H1 (cell line): ENCODE results near the gene SLC25A6. TPM values are rescaled to one million over a fixed set of nuclear protein-coding genes. Genes with fewer than 3 reads are reported as not detected.

ENCODE experiments used
- CTCF ChIA-PET: fragments of 300-600 bp; sonication (Branson Sonifier 250); formaldehyde crosslinking; loops from one replicate; lab custom pipeline; 2021; ENCODE audit not compliant: partially characterized antibody; lab: Charles Lee
- POLR2A ChIA-PET: fragments of 300-600 bp; sonication (Branson Sonifier 250); formaldehyde crosslinking; loops from one replicate; lab custom pipeline; 2021; ENCODE audit warnings: inconsistent platforms; ENCODE audit not compliant: partially characterized antibody; lab: Charles Lee
- DNase-seq, 2 experiments: peaks; one replicate each; pipeline versions ENCODE4 v3.0.0 to v3.0.0-alpha.2; 2010 to 2022; ENCODE audit warnings: low spot score in 2 of 2, low read depth in 1 of 2, mixed read lengths in 1 of 2
- FAIRE-seq: peaks from 2 replicates; lab custom pipeline; 2011; peaks lifted over from hg19 to GRCh38; lab: Jason Lieb, UNC
- H2AFZ ChIP-seq: 2 replicates; pipeline ENCODE4 v1.8.1; 2012; ENCODE audit warnings: low read length, inconsistent platforms
- H2AK5ac ChIP-seq: 2 replicates; pipeline ENCODE4 v1.6.1; 2013; ENCODE audit warnings: low read depth, low read length
- H2BK120ac ChIP-seq: replicated peaks from 2 replicates; pipeline ENCODE3; 2013; ENCODE audit warnings: low read depth, low read length, inconsistent platforms
- H2BK12ac ChIP-seq: 2 replicates; pipeline ENCODE4 v1.6.1; 2013; ENCODE audit warnings: low read depth, low read length
- H2BK15ac ChIP-seq: 2 replicates; pipeline ENCODE4 v1.6.1; 2013; ENCODE audit warnings: low read length
- H2BK20ac ChIP-seq: 2 replicates; pipeline ENCODE4 v1.6.1; 2013; ENCODE audit warnings: low read length
- H2BK5ac ChIP-seq: 2 replicates; pipeline ENCODE4 v1.6.1; 2013; ENCODE audit warnings: low read depth, low read length
- H3K14ac ChIP-seq: 2 replicates; pipeline ENCODE4 v1.6.1; 2013; ENCODE audit warnings: inconsistent platforms; ENCODE audit not compliant: insufficient read length
- H3K18ac ChIP-seq: 2 replicates; pipeline ENCODE4 v1.6.1; 2013; ENCODE audit warnings: low read length; ENCODE audit errors: extremely low read depth
- H3K23ac ChIP-seq: 2 replicates; pipeline ENCODE4 v1.6.1; 2013; ENCODE audit warnings: inconsistent platforms; ENCODE audit not compliant: insufficient read length
- H3K23me2 ChIP-seq: 2 replicates; pipeline ENCODE4 v1.6.1; 2013; ENCODE audit warnings: low read depth, low read length
- H3K27ac ChIP-seq: 2 replicates; pipeline ENCODE4 v1.6.1; 2011; ENCODE audit warnings: low read depth, low read length, inconsistent platforms
- H3K27me3 ChIP-seq, 4 experiments: replicated peaks in 1 of 4; 1 replicate in 1 of 4; 2 replicates in 3 of 4; pipeline versions ENCODE4 v1.6.1 to v1.8.1; 2011 to 2013; ENCODE audit warnings: low read length in 3 of 4, mild to moderate bottlenecking in 3 of 4, inconsistent platforms in 2 of 4, mixed read lengths in 2 of 4, moderate library complexity in 1 of 4; ENCODE audit not compliant: control insufficient read depth in 3 of 4, insufficient read depth in 3 of 4; ENCODE audit errors: extremely low read depth in 1 of 4
- H3K36me3 ChIP-seq, 4 experiments: 2 replicates each; pipeline versions ENCODE4 v1.6.1 to v1.8.1; 2011 to 2013; ENCODE audit warnings: mild to moderate bottlenecking in 4 of 4, low read length in 3 of 4, moderate library complexity in 2 of 4, control low read depth in 1 of 4, inconsistent platforms in 1 of 4; ENCODE audit not compliant: insufficient read depth in 4 of 4, control insufficient read depth in 2 of 4
- H3K4ac ChIP-seq: replicated peaks from 2 replicates; pipeline ENCODE3; 2013; ENCODE audit warnings: low read length, low read depth, mixed read lengths, inconsistent platforms; ENCODE audit not compliant: insufficient read length
- H3K4me1 ChIP-seq, 4 experiments: replicated peaks in 1 of 4; 1 replicate in 1 of 4; 2 replicates in 3 of 4; pipeline versions ENCODE4 v1.6.1 to v1.8.1; 2011 to 2013; ENCODE audit warnings: low read length in 3 of 4, inconsistent platforms in 2 of 4, mixed read lengths in 1 of 4; ENCODE audit not compliant: insufficient read depth in 4 of 4, control insufficient read depth in 3 of 4
- H3K4me2 ChIP-seq, 2 experiments: 2 replicates each; pipeline versions ENCODE4 v1.6.1 to v1.8.1; 2011 to 2013; ENCODE audit warnings: low read depth in 2 of 2, low read length in 2 of 2, control low read depth in 1 of 2, inconsistent platforms in 1 of 2, mild to moderate bottlenecking in 1 of 2; ENCODE audit not compliant: insufficient read depth in 1 of 2
- H3K4me3 ChIP-seq, 4 experiments: fragments of 200-600, 300-600 bp in 1 of 4; sonication (generic), shearing (Covaris generic), sonication (Bioruptor Twin) in 1 of 4; 2 replicates each; pipeline versions ENCODE4 v1.5.1 to v1.8.1; 2011 to 2016; ENCODE audit warnings: low read length in 4 of 4, low read depth in 3 of 4, control low read depth in 2 of 4, inconsistent platforms in 2 of 4, mild to moderate bottlenecking in 2 of 4, mixed read lengths in 1 of 4, moderate library complexity in 1 of 4; ENCODE audit not compliant: insufficient read depth in 2 of 4; ENCODE audit errors: extremely low read depth in 1 of 4
- H3K56ac ChIP-seq: replicated peaks from 2 replicates; pipeline ENCODE3; 2013; ENCODE audit warnings: low read depth, mild to moderate bottlenecking, mixed read lengths, low read length, inconsistent platforms; ENCODE audit not compliant: insufficient read length
- H3K79me1 ChIP-seq: 2 replicates; pipeline ENCODE4 v1.6.1; 2013; ENCODE audit warnings: low read depth, low read length, control low read depth
- H3K79me2 ChIP-seq, 2 experiments: 2 replicates each; pipeline versions ENCODE4 v1.6.1 to v1.8.1; 2012 to 2013; ENCODE audit warnings: low read length in 2 of 2, mild to moderate bottlenecking in 2 of 2, inconsistent platforms in 1 of 2; ENCODE audit not compliant: insufficient read depth in 2 of 2, control insufficient read depth in 1 of 2
- H3K9ac ChIP-seq, 4 experiments: replicated peaks in 1 of 4; 1 replicate in 1 of 4; 2 replicates in 3 of 4; pipeline versions ENCODE4 v1.6.1 to v1.8.1; 2011 to 2013; ENCODE audit warnings: low read depth in 3 of 4, low read length in 3 of 4, control low read depth in 2 of 4, mild to moderate bottlenecking in 2 of 4, moderate library complexity in 2 of 4, inconsistent platforms in 1 of 4; ENCODE audit errors: extremely low read depth in 1 of 4
- H3K9me3 ChIP-seq, 2 experiments: 2 replicates each; pipeline versions ENCODE4 v1.6.1 to v1.8.1; 2012 to 2013; ENCODE audit warnings: mild to moderate bottlenecking in 2 of 2, moderate library complexity in 2 of 2, control low read depth in 1 of 2, inconsistent platforms in 1 of 2, low read depth in 1 of 2, low read length in 1 of 2, mixed read lengths in 1 of 2; ENCODE audit not compliant: insufficient read depth in 2 of 2
- H4K20me1 ChIP-seq, 2 experiments: replicated peaks in 1 of 2; 2 replicates each; pipeline versions ENCODE3 to v1.8.1; 2011 to 2013; ENCODE audit warnings: inconsistent platforms in 2 of 2, low read length in 2 of 2, mild to moderate bottlenecking in 1 of 2; ENCODE audit not compliant: insufficient read depth in 2 of 2, control insufficient read depth in 1 of 2
- H4K5ac ChIP-seq: 2 replicates; pipeline ENCODE4 v1.6.1; 2013; ENCODE audit warnings: low read length, low read depth, mixed read lengths, inconsistent platforms; ENCODE audit not compliant: insufficient read length
- H4K8ac ChIP-seq: 2 replicates; pipeline ENCODE4 v1.8.0; 2013; ENCODE audit warnings: mild to moderate bottlenecking, moderate library complexity, low read length, inconsistent platforms; ENCODE audit not compliant: insufficient read depth; ENCODE audit errors: extremely low read depth
- H4K91ac ChIP-seq: replicated peaks from 2 replicates; pipeline ENCODE3; 2013; ENCODE audit warnings: low read length, mixed read lengths, inconsistent platforms; ENCODE audit not compliant: insufficient read length
- WGBS, 2 experiments: shearing (Covaris generic) in 1 of 2; methylation state at CpG; one replicate each; pipeline versions ENCODE4 v1.1.6 to v1.1.7; 2013 to 2015; ENCODE audit warnings: low lambda C conversion rate in 2 of 2, mixed read lengths in 2 of 2, inconsistent platforms in 1 of 2, low coverage in 1 of 2, missing lambda C conversion rate in 1 of 2; ENCODE audit not compliant: insufficient replicate concordance in 2 of 2, insufficient coverage in 1 of 2, insufficient read length in 1 of 2; ENCODE audit errors: extremely low coverage in 1 of 2, missing lambda C conversion rate in 1 of 2; 5-methylcytosine and 5-hydroxymethylcytosine counted together
- polyA plus RNA-seq, 7 experiments: library from polyadenylated mRNA; depleted of rRNA in 3 of 7; stranded (reverse) in 5 of 7; unstranded in 2 of 7; fragments of >200 nt in 5 of 7; fragments of 200-250 nt in 2 of 7; gene quantifications; 1 replicate in 5 of 7; 2 replicates in 1 of 7; 4 replicates in 1 of 7; pipeline versions ENCODE4 v1.2.1 to v1.2.3, GENCODE V29; 2011 to 2013; ENCODE audit warnings: missing spikeins in 2 of 7, mixed read lengths in 2 of 7
- total RNA-seq: library from RNA; stranded (reverse); fragmentation: NEBNext Ultra II Directional; extraction: Animal tissue kit (Norgen Biotek cat#: 25700); gene quantifications from 2 replicates; pipeline ENCODE4 v1.2.1, GENCODE V29; 2021

Gene SLC25A6
- total and polyA plus RNA-seq, 2 of the 8 experiments (the other 6 are each of a cell fraction or from before 2014, with no cell fraction given): 487 to 1,220 TPM

DNA sequence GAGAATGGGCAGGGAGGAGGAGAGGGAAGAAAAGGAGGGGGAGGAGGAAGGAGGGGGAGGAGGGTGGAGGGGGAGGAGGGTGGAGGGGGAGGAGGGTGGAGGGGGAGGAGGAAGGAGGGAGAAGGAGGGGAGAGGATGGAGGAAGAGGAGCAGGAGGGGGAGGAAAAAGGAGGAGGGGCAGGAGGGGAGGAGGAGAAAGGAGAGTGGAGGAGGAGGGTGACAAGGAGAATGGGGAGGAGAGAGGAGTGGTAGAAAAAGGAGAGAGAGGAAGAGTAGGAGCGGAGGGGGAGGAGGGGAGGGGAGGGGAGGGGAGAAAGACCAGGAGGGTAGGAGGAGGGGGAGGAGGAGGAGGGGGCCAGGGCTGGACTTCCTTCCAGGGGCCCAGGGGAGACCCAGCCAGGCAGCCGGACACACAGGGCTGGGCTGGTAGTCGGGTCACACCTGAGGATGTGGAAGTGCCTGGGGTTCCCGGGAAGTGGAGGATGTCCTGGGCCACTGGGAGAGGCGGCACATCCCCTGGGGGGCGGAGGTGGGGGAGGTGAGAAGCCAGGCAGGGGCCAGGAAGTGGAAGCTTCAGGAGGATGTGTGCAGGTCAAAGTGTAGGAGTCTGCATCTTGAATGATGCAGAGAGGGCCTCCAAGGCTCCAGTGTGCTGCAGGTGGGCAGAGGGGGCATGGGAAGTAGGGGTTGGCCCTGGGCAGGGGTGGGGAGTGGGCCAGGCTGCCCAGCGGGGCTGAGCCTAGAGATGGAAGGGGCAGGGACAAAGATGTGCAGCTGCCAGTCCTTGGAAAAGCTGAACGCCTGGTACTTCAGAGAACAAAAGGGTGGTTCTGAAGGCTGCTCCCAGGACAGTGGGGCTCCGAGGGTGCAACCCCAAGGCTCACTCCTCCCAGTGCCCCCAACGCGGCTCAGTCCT is 36.5 kb downstream of the SLC25A6 start:
- ChIA-PET CTCF (no interaction called here), POLR2A (no interaction called here)
- WGBS, 2 experiments: 17 to 100% methylated on average over 1 to 5 of the region's 11 CpGs
- H3K36me3 ChIP-seq: peaks cover 0 to 9% (median 4%) of the 10 kb centered on the region in 4 experiments; a peak in 2 of 8 replicates
- peak overlapping the region; percentile 17 for H3K18ac ChIP-seq
- no peaks in the 10 kb centered on the region for H3K23me2 ChIP-seq
- H3K79me2 ChIP-seq: no peaks in the 10 kb centered on the region
- DNase-seq (peak in 1 of 2 experiments; percentile 67), FAIRE-seq (no peak)
- peaks cover 5 to 6% of the 10 kb centered on the region in 2 experiments; a peak in 3 of 4 replicates for H3K9me3 ChIP-seq
- H3K56ac ChIP-seq: no peak overlapping the region
- H4K8ac ChIP-seq: no peak overlapping the region; the same call in 1 of the 2 replicates
- H2BK5ac ChIP-seq: peak overlapping the region; percentile 87; the same call in 1 of the 2 replicates
- H3K4ac ChIP-seq: no peak overlapping the region
- H3K4me2 ChIP-seq: peak overlapping the region in 1 of 2 experiments; percentile 53; a peak in 1 of 4 replicates
- H2BK20ac ChIP-seq: peak overlapping the region; percentile 80; the same call in 1 of the 2 replicates
- no peak overlapping the region; the same call in 1 of the 2 replicates for H3K27ac ChIP-seq
- H2BK15ac ChIP-seq: no peak overlapping the region
- peak overlapping the region; percentile 2 for H4K5ac ChIP-seq
- no peak overlapping the region for H3K4me3 ChIP-seq
- no peaks in the 10 kb centered on the region; a peak in 1 of 7 replicates for H3K27me3 ChIP-seq
- peak overlapping the region; percentile 85 for H2BK120ac ChIP-seq
- H3K14ac ChIP-seq: no peak overlapping the region
- peaks cover 2 to 6% (median 5%) of the 10 kb centered on the region in 4 experiments; a peak in 5 of 7 replicates for H3K4me1 ChIP-seq
- no peak overlapping the region for H2AK5ac ChIP-seq
- no peak overlapping the region for H3K23ac ChIP-seq
- H4K91ac ChIP-seq: peak overlapping the region; percentile 83
- no peak overlapping the region for H3K9ac ChIP-seq
- no peaks in the 10 kb centered on the region for H4K20me1 ChIP-seq
- H3K79me1 ChIP-seq: no peaks in the 10 kb centered on the region
- H2BK12ac ChIP-seq: peak overlapping the region; percentile 70; the same call in 1 of the 2 replicates
- no peak overlapping the region for H2AFZ ChIP-seq
